Measurements from ENCODE around the gene FADS2. TPM values are rescaled to one million over a fixed set of nuclear protein-coding genes. Genes with fewer than 3 reads are reported as not detected.

FADS2 gene
- total RNA-seq, 2 donors from 2014 or later: 2.0 to 4.4 TPM

DNA sequence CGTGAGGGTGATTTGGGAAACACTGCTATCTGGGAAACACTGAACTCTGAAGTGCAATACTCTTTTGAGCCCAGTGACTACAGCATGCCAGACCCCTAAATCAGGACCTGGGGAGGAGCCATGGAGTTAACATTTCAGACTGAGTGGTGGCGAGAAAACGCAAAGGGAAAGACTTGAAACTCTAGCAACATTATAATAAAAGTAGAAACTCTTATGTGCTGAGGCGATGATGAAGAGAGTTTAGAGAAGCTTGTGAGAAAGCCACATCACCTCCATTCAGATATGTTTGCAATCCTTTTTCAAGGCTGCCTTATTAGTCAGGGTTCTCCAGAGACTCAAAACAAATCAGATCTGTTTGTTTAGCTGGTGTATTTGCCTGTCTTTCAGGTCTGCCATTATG is 33.5 kb upstream of the FADS2 start:
- intact Hi-C loops (cut with DNase I): no loop called here
- no peaks in the 10 kb centered on the region for H3K27me3 ChIP-seq
- no peaks in the 10 kb centered on the region for H3K9me3 ChIP-seq
- TF ChIP-seq, protein P1, sequence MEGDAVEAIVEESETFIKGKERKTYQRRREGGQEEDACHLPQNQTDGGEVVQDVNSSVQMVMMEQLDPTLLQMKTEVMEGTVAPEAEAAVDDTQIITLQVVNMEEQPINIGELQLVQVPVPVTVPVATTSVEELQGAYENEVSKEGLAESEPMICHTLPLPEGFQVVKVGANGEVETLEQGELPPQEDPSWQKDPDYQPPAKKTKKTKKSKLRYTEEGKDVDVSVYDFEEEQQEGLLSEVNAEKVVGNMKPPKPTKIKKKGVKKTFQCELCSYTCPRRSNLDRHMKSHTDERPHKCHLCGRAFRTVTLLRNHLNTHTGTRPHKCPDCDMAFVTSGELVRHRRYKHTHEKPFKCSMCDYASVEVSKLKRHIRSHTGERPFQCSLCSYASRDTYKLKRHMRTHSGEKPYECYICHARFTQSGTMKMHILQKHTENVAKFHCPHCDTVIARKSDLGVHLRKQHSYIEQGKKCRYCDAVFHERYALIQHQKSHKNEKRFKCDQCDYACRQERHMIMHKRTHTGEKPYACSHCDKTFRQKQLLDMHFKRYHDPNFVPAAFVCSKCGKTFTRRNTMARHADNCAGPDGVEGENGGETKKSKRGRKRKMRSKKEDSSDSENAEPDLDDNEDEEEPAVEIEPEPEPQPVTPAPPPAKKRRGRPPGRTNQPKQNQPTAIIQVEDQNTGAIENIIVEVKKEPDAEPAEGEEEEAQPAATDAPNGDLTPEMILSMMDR (IDR thresholded peaks at IDR 0.05): no peak
- TF ChIP-seq POLR2A (IDR thresholded peaks at IDR 0.05): no peak
- WGBS, 2 donors: 79 to 87% methylated on average over 4 of the region's 4 CpGs
- no peak overlapping the region for H3K4me3 ChIP-seq
- no peak for DNase-seq
- H3K4me1 ChIP-seq: peaks cover 31% of the 10 kb centered on the region
- peaks cover 0 to 10% of the 10 kb centered on the region in 2 donors for H3K36me3 ChIP-seq (replicated peaks in 1 of 2; ENCODE audit: insufficient read depth in 1 of 2, low read depth in 2 of 2)
- H3K27ac ChIP-seq: no peak overlapping the region
- no peak for ATAC-seq

DNA sequence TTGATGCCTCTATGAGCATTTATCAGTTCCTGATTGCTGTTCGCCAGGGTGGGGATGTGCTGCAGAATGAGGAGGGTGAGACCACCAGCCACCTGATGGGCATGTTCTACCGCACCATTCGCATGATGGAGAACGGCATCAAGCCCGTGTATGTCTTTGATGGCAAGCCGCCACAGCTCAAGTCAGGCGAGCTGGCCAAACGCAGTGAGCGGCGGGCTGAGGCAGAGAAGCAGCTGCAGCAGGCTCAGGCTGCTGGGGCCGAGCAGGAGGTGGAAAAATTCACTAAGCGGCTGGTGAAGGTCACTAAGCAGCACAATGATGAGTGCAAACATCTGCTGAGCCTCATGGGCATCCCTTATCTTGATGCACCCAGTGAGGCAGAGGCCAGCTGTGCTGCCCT is 32.6 kb upstream of the FADS2 start:
- DNase-seq (no peak), ATAC-seq (no peak)
- Histone ChIP-seq H3K27ac (no peak overlapping the region), H3K36me3 (replicated peaks in 1 of 2; ENCODE audit: insufficient read depth in 1 of 2, low read depth in 2 of 2) (peaks cover 0 to 5% of the 10 kb centered on the region in 2 donors), H3K4me3 (no peak overlapping the region), H3K27me3 (no peaks in the 10 kb centered on the region), H3K9me3 (no peaks in the 10 kb centered on the region), H3K4me1 (peaks cover 27% of the 10 kb centered on the region)
- TF ChIP-seq, protein P1 (IDR thresholded peaks at IDR 0.05): no peak
- no peak for TF ChIP-seq POLR2A (IDR thresholded peaks at IDR 0.05)
- intact Hi-C loops (cut with DNase I): no loop called here
- 73 to 77% methylated on average over 10 to 12 of the region's 12 CpGs for WGBS, 2 donors

DNA sequence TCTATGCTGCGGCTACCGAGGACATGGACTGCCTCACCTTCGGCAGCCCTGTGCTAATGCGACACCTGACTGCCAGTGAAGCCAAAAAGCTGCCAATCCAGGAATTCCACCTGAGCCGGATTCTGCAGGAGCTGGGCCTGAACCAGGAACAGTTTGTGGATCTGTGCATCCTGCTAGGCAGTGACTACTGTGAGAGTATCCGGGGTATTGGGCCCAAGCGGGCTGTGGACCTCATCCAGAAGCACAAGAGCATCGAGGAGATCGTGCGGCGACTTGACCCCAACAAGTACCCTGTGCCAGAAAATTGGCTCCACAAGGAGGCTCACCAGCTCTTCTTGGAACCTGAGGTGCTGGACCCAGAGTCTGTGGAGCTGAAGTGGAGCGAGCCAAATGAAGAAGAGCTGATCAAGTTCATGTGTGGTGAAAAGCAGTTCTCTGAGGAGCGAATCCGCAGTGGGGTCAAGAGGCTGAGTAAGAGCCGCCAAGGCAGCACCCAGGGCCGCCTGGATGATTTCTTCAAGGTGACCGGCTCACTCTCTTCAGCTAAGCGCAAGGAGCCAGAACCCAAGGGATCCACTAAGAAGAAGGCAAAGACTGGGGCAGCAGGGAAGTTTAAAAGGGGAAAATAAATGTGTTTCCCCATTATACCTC is 32.1 kb upstream of the FADS2 start:
- H3K27ac ChIP-seq: no peak overlapping the region
- H3K36me3 ChIP-seq (replicated peaks in 1 of 2; ENCODE audit: insufficient read depth in 1 of 2, low read depth in 2 of 2): peaks cover 0 to 5% of the 10 kb centered on the region in 2 donors
- TF ChIP-seq, protein P1 (IDR thresholded peaks at IDR 0.05): no peak
- TF ChIP-seq POLR2A (IDR thresholded peaks at IDR 0.05): no peak
- DNase-seq (no peak), ATAC-seq (no peak)
- intact Hi-C loops (cut with DNase I): no loop called here
- no peaks in the 10 kb centered on the region for H3K27me3 ChIP-seq
- no peaks in the 10 kb centered on the region for H3K9me3 ChIP-seq
- 86 to 87% methylated on average over 9 to 18 of the region's 18 CpGs for WGBS, 2 donors
- H3K4me1 ChIP-seq: peaks cover 25% of the 10 kb centered on the region
- H3K4me3 ChIP-seq: no peak overlapping the region

DNA sequence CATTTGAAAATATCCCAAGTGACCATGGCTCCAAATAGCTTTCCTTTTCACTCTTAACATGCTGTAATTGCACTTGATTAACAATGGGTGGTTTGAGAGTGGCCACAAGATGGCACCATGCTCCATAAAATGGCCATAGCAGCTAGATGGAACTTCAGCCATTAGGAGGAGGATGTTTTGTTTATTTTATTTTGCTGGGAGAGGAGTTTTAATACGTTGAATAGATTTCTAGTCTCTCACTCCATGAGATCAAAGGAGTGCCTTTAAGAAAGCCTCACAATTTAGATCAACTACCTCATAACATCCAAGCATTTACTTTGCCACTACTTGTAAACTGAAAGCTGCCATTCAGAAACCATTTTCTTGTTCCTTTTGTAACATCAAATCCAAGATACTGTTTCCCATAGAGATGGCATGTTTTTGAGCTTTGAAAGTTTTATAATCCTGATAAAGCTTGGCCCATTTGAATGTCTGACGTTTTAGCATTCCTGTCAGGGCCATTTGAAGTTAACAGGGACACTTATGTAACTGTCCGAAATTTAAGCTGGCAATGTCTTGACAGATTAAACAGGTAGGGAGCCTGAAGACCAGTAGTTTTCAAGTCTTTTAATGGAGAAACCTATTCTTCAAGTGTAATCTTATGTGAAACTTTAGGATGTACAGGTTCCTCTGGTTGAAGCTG is 30.7 kb upstream of the FADS2 start:
- Histone ChIP-seq H3K4me3 (no peak overlapping the region), H3K4me1 (peaks cover 19% of the 10 kb centered on the region), H3K27me3 (no peaks in the 10 kb centered on the region), H3K36me3 (replicated peaks in 1 of 2; ENCODE audit: insufficient read depth in 1 of 2, low read depth in 2 of 2) (peaks cover 0 to 5% of the 10 kb centered on the region in 2 donors), H3K9me3 (no peaks in the 10 kb centered on the region), H3K27ac (no peak overlapping the region)
- DNase-seq (peak; percentile 83 to 89 (median 87)), ATAC-seq (peak; percentile 43)
- TF ChIP-seq, protein P1 (IDR thresholded peaks at IDR 0.05): peak; percentile 63 to 95 (median 87)
- TF ChIP-seq POLR2A (IDR thresholded peaks at IDR 0.05): no peak
- intact Hi-C loops (cut with DNase I): no loop called here
- 10 to 15% methylated on average over 3 of the region's 3 CpGs for WGBS, 2 donors
